Measurements from ENCODE around the gene ACSL3.
"Not testable (repeated sequence)": the region's sequence is repeated elsewhere in the genome, so short reads cannot be mapped to it uniquely, and the experiment has no call there.

ACSL3 gene

DNA sequence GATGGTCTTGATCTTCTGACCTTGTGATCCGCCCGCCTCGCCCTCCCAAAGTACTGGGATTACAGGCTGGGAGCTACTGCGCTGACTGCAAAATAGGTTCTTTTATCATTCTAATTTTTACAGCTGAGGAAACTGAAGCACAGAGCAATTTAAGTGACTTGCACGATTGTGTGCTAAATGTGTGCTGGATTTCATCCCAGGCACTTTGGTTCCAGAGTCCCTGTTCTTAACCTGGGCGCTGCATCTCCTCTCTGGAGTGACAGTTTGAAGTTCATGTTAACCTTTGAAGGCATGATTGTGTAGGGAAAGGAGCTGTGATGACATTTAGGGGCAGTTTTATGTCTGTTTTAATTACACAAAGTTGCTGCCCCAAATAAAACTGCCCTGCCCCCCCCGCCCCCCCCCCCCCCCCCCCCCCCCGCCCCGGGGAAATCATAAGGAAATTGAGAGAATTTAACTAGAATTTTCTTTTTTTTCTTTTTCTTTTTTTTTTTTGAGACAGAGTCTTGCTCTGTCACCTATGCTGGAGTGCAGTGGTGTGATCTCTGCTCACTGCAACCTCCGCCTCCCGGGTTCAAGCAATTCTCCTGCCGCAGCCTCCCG lies 5.6 kb downstream of the ACSL3 start:
- Histone ChIP-seq H3K27ac (ENCODE audit: low read depth, low read length) (no peak overlapping the region), H3K9me3 (ENCODE audit: control insufficient read depth in 1 of 2, low read length in 2 of 2) (no peaks in the 10 kb centered on the region), H3K36me3 (ENCODE audit: control insufficient read depth in 1 of 2, insufficient read depth in 2 of 2, low read length in 2 of 2) (no peaks in the 10 kb centered on the region), H3K4me1 (ENCODE audit: control insufficient read depth in 1 of 2, insufficient read depth in 2 of 2, low read length in 2 of 2) (peaks cover 16 to 29% of the 10 kb centered on the region in 2 donors), H3K9ac (ENCODE audit: low read depth in 1 of 2, low read length in 2 of 2) (no peak overlapping the region), H3K4me3 (ENCODE audit: low read depth in 1 of 2, low read length in 2 of 2) (no peak overlapping the region), H3K27me3 (ENCODE audit: control insufficient read depth in 1 of 2, insufficient read depth in 2 of 2, low read length in 2 of 2) (no peaks in the 10 kb centered on the region)

DNA sequence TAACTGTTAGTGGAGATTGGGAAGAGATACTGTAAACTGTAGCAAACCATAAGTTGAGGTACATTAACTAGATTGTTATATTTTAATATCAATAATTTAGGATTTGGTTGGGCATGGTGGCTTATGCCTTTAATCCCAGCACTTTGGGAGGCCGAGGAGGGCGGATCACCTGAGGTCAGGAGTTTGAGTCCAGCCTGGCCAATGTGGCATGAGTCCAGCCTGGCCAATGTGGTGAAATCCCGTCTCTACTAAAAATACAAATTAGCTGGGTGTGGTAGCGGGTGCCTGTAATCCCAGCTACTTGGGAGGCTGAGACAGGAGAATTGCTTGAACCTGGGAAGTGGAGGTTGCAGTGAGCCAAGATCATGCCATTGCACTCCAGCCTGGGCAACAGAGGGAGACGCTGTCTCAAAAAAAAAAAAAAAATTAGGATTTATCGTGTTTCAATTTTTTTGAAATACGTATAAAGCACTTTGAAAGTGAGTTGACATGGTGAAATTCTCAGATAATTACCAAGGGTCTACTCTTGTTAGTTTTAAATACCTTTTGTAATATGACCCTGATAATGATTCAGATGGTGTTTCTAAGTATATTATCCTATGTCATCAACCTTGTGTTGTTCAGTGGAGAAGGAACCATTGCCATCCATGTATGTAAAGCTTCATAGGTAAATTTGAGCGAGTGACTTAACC lies 7.9 kb downstream of the ACSL3 start:
- peaks cover 4 to 10% of the 10 kb centered on the region in 2 donors for H3K4me1 ChIP-seq (ENCODE audit: control insufficient read depth in 1 of 2, insufficient read depth in 2 of 2, low read length in 2 of 2)
- not testable (repeated sequence) for H3K36me3 ChIP-seq (ENCODE audit: control insufficient read depth in 1 of 2, insufficient read depth in 2 of 2, low read length in 2 of 2); H3K27me3 ChIP-seq (ENCODE audit: control insufficient read depth in 1 of 2, insufficient read depth in 2 of 2, low read length in 2 of 2); H3K9ac ChIP-seq (ENCODE audit: low read depth in 1 of 2, low read length in 2 of 2); H3K9me3 ChIP-seq (ENCODE audit: control insufficient read depth in 1 of 2, low read length in 2 of 2); H3K4me3 ChIP-seq (ENCODE audit: low read depth in 1 of 2, low read length in 2 of 2); H3K27ac ChIP-seq (ENCODE audit: low read depth, low read length)

DNA sequence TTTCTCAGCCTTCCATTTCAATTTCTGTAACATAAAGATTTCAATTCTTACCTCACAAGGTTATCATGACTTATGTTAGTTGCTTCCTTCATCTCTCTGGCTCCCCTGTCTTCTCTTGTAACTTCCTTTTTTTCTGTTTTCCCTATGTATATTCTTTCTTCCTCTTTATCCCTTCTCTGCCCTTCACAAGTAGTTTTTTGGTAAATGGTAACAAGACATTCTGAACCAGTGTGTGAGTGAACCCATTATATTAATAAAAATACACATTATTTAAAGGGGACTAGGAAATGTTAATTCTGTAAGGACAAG lies 8.4 kb downstream of the ACSL3 start:
- peaks cover 4 to 6% of the 10 kb centered on the region in 2 donors for H3K4me1 ChIP-seq (ENCODE audit: control insufficient read depth in 1 of 2, insufficient read depth in 2 of 2, low read length in 2 of 2)
- no peak overlapping the region for H3K27ac ChIP-seq (ENCODE audit: low read depth, low read length)

DNA sequence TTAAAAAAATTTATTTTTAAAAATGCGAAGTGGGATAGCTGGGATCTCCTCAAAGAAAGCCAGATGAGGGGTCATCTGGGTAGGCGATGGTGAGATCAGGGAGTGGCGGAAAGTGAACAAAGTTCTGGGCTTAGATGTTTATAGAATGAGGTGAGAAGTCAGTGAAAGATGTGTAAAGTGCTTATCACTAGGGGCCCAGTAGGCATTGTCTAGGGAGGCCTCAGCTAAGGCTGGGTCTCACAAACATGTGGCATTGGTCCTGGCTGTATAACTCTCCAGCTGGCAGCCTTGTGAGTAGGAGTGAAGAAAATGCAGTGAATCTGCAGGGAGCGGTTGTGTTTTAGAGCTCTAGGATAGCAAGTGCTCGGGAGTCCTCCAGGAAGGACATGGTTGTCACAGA lies 10.5 kb downstream of the ACSL3 start:
- no peak overlapping the region for H3K4me3 ChIP-seq (ENCODE audit: low read depth in 1 of 2, low read length in 2 of 2)
- H3K36me3 ChIP-seq (ENCODE audit: control insufficient read depth in 1 of 2, insufficient read depth in 2 of 2, low read length in 2 of 2) = no peaks in the 10 kb centered on the region
- H3K27me3 ChIP-seq (ENCODE audit: control insufficient read depth in 1 of 2, insufficient read depth in 2 of 2, low read length in 2 of 2) = no peaks in the 10 kb centered on the region
- H3K4me1 ChIP-seq (ENCODE audit: control insufficient read depth in 1 of 2, insufficient read depth in 2 of 2, low read length in 2 of 2) = no peaks in the 10 kb centered on the region
- no peaks in the 10 kb centered on the region for H3K9me3 ChIP-seq (ENCODE audit: control insufficient read depth in 1 of 2, low read length in 2 of 2)
- no peak overlapping the region for H3K9ac ChIP-seq (ENCODE audit: low read depth in 1 of 2, low read length in 2 of 2)
- H3K27ac ChIP-seq (ENCODE audit: low read depth, low read length) = no peak overlapping the region

More for the DNA sequence above, 8.4 kb downstream of the ACSL3 start:
- Histone ChIP-seq H3K27me3 (ENCODE audit: control insufficient read depth in 1 of 2, insufficient read depth in 2 of 2, low read length in 2 of 2) (no peaks in the 10 kb centered on the region), H3K4me3 (ENCODE audit: low read depth in 1 of 2, low read length in 2 of 2) (no peak overlapping the region), H3K9me3 (ENCODE audit: control insufficient read depth in 1 of 2, low read length in 2 of 2) (no peaks in the 10 kb centered on the region), H3K9ac (ENCODE audit: low read depth in 1 of 2, low read length in 2 of 2) (no peak overlapping the region), H3K36me3 (ENCODE audit: control insufficient read depth in 1 of 2, insufficient read depth in 2 of 2, low read length in 2 of 2) (no peaks in the 10 kb centered on the region)

DNA sequence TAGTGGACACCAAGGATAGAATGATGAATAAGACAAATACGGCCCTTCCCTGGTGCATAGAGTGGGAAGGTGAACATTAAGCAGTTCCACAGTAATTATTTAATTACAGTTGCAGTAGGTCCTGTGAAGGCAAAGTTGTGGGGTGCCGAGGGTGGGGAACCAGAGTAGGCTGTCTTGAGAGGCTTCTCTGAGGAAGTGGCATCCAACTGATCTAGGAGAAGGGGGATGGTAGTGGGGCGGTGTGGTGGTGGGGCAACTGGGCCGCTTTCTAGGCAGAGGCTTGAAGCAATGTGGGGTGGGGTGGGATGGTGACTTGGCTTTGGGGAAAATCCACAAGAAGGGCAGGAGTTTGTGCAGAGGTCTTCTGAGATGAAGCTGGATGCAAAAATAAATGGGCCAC lies 11.7 kb downstream of the ACSL3 start:
- H3K4me1 ChIP-seq (ENCODE audit: control insufficient read depth in 1 of 2, insufficient read depth in 2 of 2, low read length in 2 of 2) = no peaks in the 10 kb centered on the region
- H3K4me3 ChIP-seq (ENCODE audit: low read depth in 1 of 2, low read length in 2 of 2) = no peak overlapping the region
- H3K27ac ChIP-seq (ENCODE audit: low read depth, low read length) = no peak overlapping the region
- H3K27me3 ChIP-seq (ENCODE audit: control insufficient read depth in 1 of 2, insufficient read depth in 2 of 2, low read length in 2 of 2) = no peaks in the 10 kb centered on the region
- no peak overlapping the region for H3K9ac ChIP-seq (ENCODE audit: low read depth in 1 of 2, low read length in 2 of 2)
- no peaks in the 10 kb centered on the region for H3K36me3 ChIP-seq (ENCODE audit: control insufficient read depth in 1 of 2, insufficient read depth in 2 of 2, low read length in 2 of 2)
- H3K9me3 ChIP-seq (ENCODE audit: control insufficient read depth in 1 of 2, low read length in 2 of 2) = no peaks in the 10 kb centered on the region

DNA sequence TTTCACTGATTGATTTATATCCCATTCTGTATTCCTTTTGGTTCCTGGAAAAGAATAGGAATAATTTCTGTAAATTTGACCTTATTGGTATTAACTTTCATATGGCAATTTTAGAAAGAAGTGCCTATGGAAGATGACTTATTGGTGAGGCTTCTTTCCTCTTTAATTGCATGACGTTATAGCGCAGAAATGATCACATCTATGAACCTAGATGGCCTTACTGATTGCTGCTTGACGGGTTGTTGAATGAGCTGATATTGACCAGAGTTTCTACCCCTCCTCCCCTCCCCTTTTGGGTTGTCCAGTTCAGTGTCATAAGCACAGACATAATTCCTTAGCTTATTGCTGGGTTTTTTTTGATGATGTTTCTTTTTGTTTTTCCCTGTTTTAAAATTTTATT lies 14.6 kb downstream of the ACSL3 start:
- H3K4me3 ChIP-seq (ENCODE audit: low read depth in 1 of 2, low read length in 2 of 2) = no peak overlapping the region
- no peaks in the 10 kb centered on the region for H3K27me3 ChIP-seq (ENCODE audit: control insufficient read depth in 1 of 2, insufficient read depth in 2 of 2, low read length in 2 of 2)
- no peaks in the 10 kb centered on the region for H3K9me3 ChIP-seq (ENCODE audit: control insufficient read depth in 1 of 2, low read length in 2 of 2)
- H3K9ac ChIP-seq (ENCODE audit: low read depth in 1 of 2, low read length in 2 of 2) = no peak overlapping the region
- H3K4me1 ChIP-seq (ENCODE audit: control insufficient read depth in 1 of 2, insufficient read depth in 2 of 2, low read length in 2 of 2) = no peaks in the 10 kb centered on the region
- H3K27ac ChIP-seq (ENCODE audit: low read depth, low read length) = no peak overlapping the region
- no peaks in the 10 kb centered on the region for H3K36me3 ChIP-seq (ENCODE audit: control insufficient read depth in 1 of 2, insufficient read depth in 2 of 2, low read length in 2 of 2)

DNA sequence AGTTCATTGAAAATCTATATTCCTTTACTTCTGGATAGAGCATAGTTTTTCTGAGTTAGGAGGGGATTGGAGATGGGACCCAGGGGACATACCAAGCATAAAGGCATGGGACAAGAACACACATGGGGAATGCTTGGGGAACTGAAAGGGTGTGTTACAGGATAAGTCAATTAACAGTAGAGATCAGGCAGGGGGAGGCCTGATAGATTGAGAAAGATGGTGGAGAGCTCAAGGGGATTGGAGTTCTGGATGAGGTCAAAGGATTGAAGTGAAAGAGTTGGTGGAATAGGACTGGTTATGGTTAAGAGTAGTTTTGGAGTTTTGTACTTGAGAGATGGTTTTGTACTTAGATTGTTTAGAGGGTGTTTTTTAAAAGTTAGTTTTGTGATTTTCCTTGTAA lies 16.1 kb downstream of the ACSL3 start:
- H3K27me3 ChIP-seq (ENCODE audit: control insufficient read depth in 1 of 2, insufficient read depth in 2 of 2, low read length in 2 of 2) = no peaks in the 10 kb centered on the region
- no peak overlapping the region for H3K27ac ChIP-seq (ENCODE audit: low read depth, low read length)

DNA sequence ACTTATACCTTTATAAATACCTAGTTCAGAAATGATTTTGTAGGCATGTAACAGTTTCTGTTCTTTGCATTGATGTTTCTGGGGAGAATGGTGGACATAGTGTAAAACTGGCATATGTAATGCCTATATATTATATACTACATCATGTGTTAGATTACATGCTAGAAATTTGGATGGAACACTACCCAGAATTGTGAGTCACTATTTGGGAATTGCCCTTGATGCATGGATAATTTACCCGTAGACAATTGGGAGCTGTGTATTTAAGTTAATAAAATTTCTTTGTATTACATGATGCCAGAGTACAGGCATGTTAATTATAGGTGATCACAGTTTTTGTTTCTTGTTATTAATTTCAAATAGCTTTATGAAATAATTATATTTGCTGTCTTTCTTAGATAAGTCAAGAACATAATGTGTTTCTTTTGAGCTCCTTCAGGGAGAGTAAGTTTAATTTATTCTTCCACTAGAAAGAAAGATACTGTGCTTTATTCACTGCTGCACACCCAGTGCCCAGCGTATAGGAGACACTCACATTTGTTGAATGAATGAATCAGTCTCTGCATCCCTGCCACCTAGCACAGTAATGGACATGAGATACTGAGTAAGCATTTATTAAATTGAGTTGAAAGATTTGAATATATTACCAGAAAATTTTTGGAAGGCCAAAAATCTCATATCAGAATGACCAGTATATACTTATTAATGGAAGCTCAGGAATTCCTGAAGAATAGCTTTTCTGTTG lies 16.9 kb downstream of the ACSL3 start:
- Histone ChIP-seq H3K9ac (ENCODE audit: low read depth in 1 of 2, low read length in 2 of 2) (no peak overlapping the region), H3K9me3 (ENCODE audit: control insufficient read depth in 1 of 2, low read length in 2 of 2) (no peaks in the 10 kb centered on the region), H3K27ac (ENCODE audit: low read depth, low read length) (no peak overlapping the region), H3K36me3 (ENCODE audit: control insufficient read depth in 1 of 2, insufficient read depth in 2 of 2, low read length in 2 of 2) (no peaks in the 10 kb centered on the region), H3K4me3 (ENCODE audit: low read depth in 1 of 2, low read length in 2 of 2) (no peak overlapping the region), H3K4me1 (ENCODE audit: control insufficient read depth in 1 of 2, insufficient read depth in 2 of 2, low read length in 2 of 2) (no peaks in the 10 kb centered on the region), H3K27me3 (ENCODE audit: control insufficient read depth in 1 of 2, insufficient read depth in 2 of 2, low read length in 2 of 2) (no peaks in the 10 kb centered on the region)

More for the DNA sequence above, 16.1 kb downstream of the ACSL3 start:
- Histone ChIP-seq H3K36me3 (ENCODE audit: control insufficient read depth in 1 of 2, insufficient read depth in 2 of 2, low read length in 2 of 2) (no peaks in the 10 kb centered on the region), H3K4me1 (ENCODE audit: control insufficient read depth in 1 of 2, insufficient read depth in 2 of 2, low read length in 2 of 2) (no peaks in the 10 kb centered on the region), H3K9ac (ENCODE audit: low read depth in 1 of 2, low read length in 2 of 2) (no peak overlapping the region), H3K9me3 (ENCODE audit: control insufficient read depth in 1 of 2, low read length in 2 of 2) (no peaks in the 10 kb centered on the region), H3K4me3 (ENCODE audit: low read depth in 1 of 2, low read length in 2 of 2) (no peak overlapping the region)

DNA sequence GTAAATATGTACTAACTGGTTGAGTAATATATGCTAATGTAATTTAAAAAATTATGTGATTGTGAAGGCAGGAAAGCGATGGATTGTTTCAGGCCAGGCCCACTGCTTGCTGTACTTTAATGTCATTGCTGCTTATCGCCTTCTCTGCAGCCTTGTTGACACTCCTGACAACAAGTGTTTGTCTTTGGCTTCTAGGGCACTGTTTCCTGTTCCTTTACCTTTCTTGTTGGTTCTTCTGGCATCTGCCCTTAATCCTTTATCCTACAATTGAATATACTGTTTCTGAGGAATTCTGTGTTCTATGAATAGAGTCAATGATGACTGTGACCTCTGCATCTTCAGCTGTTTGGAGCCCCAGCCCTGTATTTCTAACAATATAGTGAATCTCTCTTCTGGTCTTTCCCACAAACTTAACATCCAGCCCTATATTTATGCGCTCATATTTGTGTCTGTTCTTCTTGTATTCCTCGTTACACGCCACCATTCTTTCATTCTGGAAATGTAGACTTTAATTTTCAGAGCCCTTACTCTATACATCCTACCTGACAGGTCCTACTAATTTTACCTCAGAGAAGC lies 17.6 kb downstream of the ACSL3 start:
- no peak overlapping the region for H3K9ac ChIP-seq (ENCODE audit: low read depth in 1 of 2, low read length in 2 of 2)
- H3K9me3 ChIP-seq (ENCODE audit: control insufficient read depth in 1 of 2, low read length in 2 of 2) = no peaks in the 10 kb centered on the region
- H3K4me1 ChIP-seq (ENCODE audit: control insufficient read depth in 1 of 2, insufficient read depth in 2 of 2, low read length in 2 of 2) = no peaks in the 10 kb centered on the region
- no peaks in the 10 kb centered on the region for H3K27me3 ChIP-seq (ENCODE audit: control insufficient read depth in 1 of 2, insufficient read depth in 2 of 2, low read length in 2 of 2)
- no peaks in the 10 kb centered on the region for H3K36me3 ChIP-seq (ENCODE audit: control insufficient read depth in 1 of 2, insufficient read depth in 2 of 2, low read length in 2 of 2)
- no peak overlapping the region for H3K27ac ChIP-seq (ENCODE audit: low read depth, low read length)
- H3K4me3 ChIP-seq (ENCODE audit: low read depth in 1 of 2, low read length in 2 of 2) = no peak overlapping the region

DNA sequence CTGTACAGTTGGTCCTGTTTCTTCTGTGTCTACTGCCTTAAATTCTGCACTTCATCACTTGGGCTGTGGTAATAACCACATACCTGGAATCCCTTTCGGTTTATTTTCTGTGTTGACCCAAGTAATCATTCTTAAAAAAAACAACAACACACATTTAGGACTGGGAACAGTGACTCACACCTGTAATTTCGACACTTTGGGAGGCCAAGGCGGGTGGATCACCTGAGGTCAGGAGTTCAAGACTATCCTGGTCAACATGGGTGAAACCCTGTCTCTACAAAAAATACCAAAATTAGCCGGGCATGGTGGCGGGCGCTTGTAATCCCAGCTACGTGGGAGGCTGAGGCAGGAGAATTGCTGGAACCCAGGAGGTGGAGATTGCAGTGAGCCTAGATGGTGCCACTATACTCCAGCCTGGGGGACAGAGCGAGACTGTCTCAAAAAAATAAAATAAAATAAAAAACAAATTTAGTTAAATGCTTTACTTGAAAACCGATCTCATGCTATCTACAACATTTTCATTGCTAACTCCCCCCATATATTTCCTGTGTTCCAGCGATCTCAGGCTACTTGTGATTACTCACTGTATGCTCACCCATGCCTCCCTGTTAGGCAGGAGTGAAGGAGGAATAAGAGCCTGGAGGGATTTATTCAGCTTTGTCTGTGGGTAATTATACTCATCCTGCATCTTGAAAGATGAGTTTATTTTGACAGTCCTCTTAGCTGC lies 18.2 kb downstream of the ACSL3 start:
- no peak overlapping the region for H3K4me3 ChIP-seq (ENCODE audit: low read depth in 1 of 2, low read length in 2 of 2)
- H3K27ac ChIP-seq (ENCODE audit: low read depth, low read length) = no peak overlapping the region
- H3K27me3 ChIP-seq (ENCODE audit: control insufficient read depth in 1 of 2, insufficient read depth in 2 of 2, low read length in 2 of 2) = no peaks in the 10 kb centered on the region
- H3K9ac ChIP-seq (ENCODE audit: low read depth in 1 of 2, low read length in 2 of 2) = no peak overlapping the region
- H3K36me3 ChIP-seq (ENCODE audit: control insufficient read depth in 1 of 2, insufficient read depth in 2 of 2, low read length in 2 of 2) = no peaks in the 10 kb centered on the region
- no peaks in the 10 kb centered on the region for H3K4me1 ChIP-seq (ENCODE audit: control insufficient read depth in 1 of 2, insufficient read depth in 2 of 2, low read length in 2 of 2)
- H3K9me3 ChIP-seq (ENCODE audit: control insufficient read depth in 1 of 2, low read length in 2 of 2) = no peaks in the 10 kb centered on the region
